ENCODE measurements around the gene JAKMIP3.
A peak's percentile ranks its signal among the peaks of the same experiment; 100 is the strongest.

JAKMIP3 gene

GRCh38 chr10:132065491-132066105 lies at the start of gene JAKMIP3:
JAKMIP3 (plus strand) TSS chr10:132065946; CDS start chr10:132104809, 38,863 bp downstream.
- DNase-seq = no peak

GRCh38 chr10:132016514-132016913 lies 49.2 kb upstream of the JAKMIP3 start:
- DNase-seq = no peak

- no peak for DNase-seq
Observed at GRCh38 chr10:132018446-132018845, 47.3 kb upstream of the JAKMIP3 start.

- no peak for DNase-seq
Observed at GRCh38 chr10:132019366-132019765, 46.4 kb upstream of the JAKMIP3 start.

GRCh38 chr10:132020456-132020855 lies 45.3 kb upstream of the JAKMIP3 start:
- no peak for DNase-seq

GRCh38 chr10:132021046-132021445 lies 44.7 kb upstream of the JAKMIP3 start:
- no peak for DNase-seq

- no peak for DNase-seq
Observed at GRCh38 chr10:132021504-132022143, 44.1 kb upstream of the JAKMIP3 start.

- no peak for DNase-seq
Observed at GRCh38 chr10:132022241-132022640, 43.5 kb upstream of the JAKMIP3 start.

GRCh38 chr10:132023092-132023811 lies 42.5 kb upstream of the JAKMIP3 start:
- DNase-seq = peak; percentile 74

GRCh38 chr10:132027423-132027983 lies 38.2 kb upstream of the JAKMIP3 start:
- no peak for DNase-seq

- no peak for DNase-seq
Observed at GRCh38 chr10:132028706-132029105, 37.0 kb upstream of the JAKMIP3 start.

GRCh38 chr10:132030898-132031463 lies 34.8 kb upstream of the JAKMIP3 start:
- DNase-seq = no peak

- no peak for DNase-seq
Observed at GRCh38 chr10:132033632-132034031, 32.1 kb upstream of the JAKMIP3 start.

- no peak for DNase-seq
Observed at GRCh38 chr10:132035476-132035875, 30.3 kb upstream of the JAKMIP3 start.

GRCh38 chr10:132036153-132036886 lies 29.4 kb upstream of the JAKMIP3 start:
- DNase-seq = no peak

GRCh38 chr10:132036887-132037675 lies 28.7 kb upstream of the JAKMIP3 start:
- no peak for DNase-seq

- no peak for DNase-seq
Observed at GRCh38 chr10:132037676-132037975, 28.1 kb upstream of the JAKMIP3 start.

GRCh38 chr10:132039371-132039770 lies 26.4 kb upstream of the JAKMIP3 start:
- DNase-seq = no peak

GRCh38 chr10:132040046-132040445 lies 25.7 kb upstream of the JAKMIP3 start:
- no peak for DNase-seq

GRCh38 chr10:132041340-132041739 lies 24.4 kb upstream of the JAKMIP3 start:
- DNase-seq = no peak

GRCh38 chr10:132043861-132044695 lies 21.7 kb upstream of the JAKMIP3 start:
- DNase-seq = no peak

Measured in activated CD4-positive, alpha-beta T cell treated with anti-CD3 and anti-CD28 coated beads, Interleukin-2, amount 50 U/mL, for 16 hours (primary cell).